ENCODE data around the gene CCL27.
"Not testable (repeated sequence)": the region's sequence is repeated elsewhere in the genome, so short reads cannot be mapped to it uniquely, and the experiment has no call there.

Gene CCL27

GRCh38 chr9:34646211-34647083 lies 16.0 kb downstream of the CCL27 start, which contains the start of gene GALT:
Gene GALT, plus strand, starts transcription at chr9:34646675. Its CDS starts 30 bp downstream, at chr9:34646705.
- Histone ChIP-seq H3K79me1 (ENCODE audit: low read length) (peaks cover 14% of the 10 kb centered on the region), H3K18ac (ENCODE audit: low read length) (peak within 1 kb of the TSS; percentile 22), H4K5ac (ENCODE audit: low read length) (no peak within 1 kb of the TSS), H3K27me3 (ENCODE audit: insufficient read depth, low read length, poor library complexity) (no peaks in the 10 kb centered on the region), H2BK5ac (ENCODE audit: low read length) (peak within 1 kb of the TSS; percentile 61), H3K36me3 (ENCODE audit: control insufficient read depth, insufficient read depth, low read length) (no peaks in the 10 kb centered on the region), H3K27ac (ENCODE audit: low read depth, low read length) (peak within 1 kb of the TSS; percentile 40), H2BK15ac (replicated peaks; ENCODE audit: low read depth) (no peak within 1 kb of the TSS), H2BK120ac (ENCODE audit: low read depth, low read length) (no peak within 1 kb of the TSS), H3K9ac (ENCODE audit: low read length) (peak within 1 kb of the TSS; percentile 92), H3K23ac (ENCODE audit: low read length) (peak within 1 kb of the TSS; percentile 72), H3K4me1 (ENCODE audit: control insufficient read depth, low read depth, low read length) (peaks cover 10% of the 10 kb centered on the region), H3K4me2 (ENCODE audit: low read length) (peak within 1 kb of the TSS; percentile 77), H3K4ac (ENCODE audit: low read depth, low read length) (no peak within 1 kb of the TSS), H4K8ac (ENCODE audit: low read depth, low read length) (no peak within 1 kb of the TSS), H2AK5ac (ENCODE audit: low read length) (no peak within 1 kb of the TSS), H3K79me2 (ENCODE audit: control insufficient read depth, insufficient read depth, low read length) (peaks cover 5% of the 10 kb centered on the region), H3K4me3 (ENCODE audit: low read length) (peak within 1 kb of the TSS; percentile 72), H3K56ac (ENCODE audit: low read length) (peak within 1 kb of the TSS; percentile 95)
- WGBS (ENCODE audit: extremely low coverage, insufficient coverage, low lambda C conversion rate), result no CpG with 5 or more reads among the region's 43 CpGs
- DNase-seq, result peak; percentile 94

DNA sequence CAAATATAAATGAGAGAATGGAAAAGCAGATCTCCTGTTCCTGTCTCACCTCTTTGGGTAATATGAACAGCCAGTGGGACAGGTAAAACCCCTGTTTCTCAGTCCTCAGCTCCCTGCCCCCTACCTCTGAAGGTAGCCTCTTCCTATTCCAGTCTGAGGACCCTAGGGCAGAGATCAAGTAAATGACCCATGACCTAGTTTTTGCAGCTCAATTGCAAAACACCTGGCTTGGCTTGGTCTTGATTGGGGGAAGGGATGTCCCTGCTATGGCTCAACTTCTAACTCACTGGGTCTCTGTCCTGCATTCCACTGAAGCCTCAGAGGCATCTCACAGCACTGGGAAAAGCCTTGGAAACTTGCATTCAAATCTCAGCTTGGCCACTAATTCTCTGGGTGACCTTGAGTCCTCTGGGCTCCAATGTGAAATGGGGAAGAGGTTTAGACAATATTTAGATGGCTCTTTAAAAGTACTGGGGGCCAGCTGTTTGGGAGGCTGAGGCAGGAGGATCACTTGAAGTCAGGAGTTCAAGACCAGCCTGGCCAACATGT lies 17.6 kb downstream of the CCL27 start:
- Histone ChIP-seq H3K4me1 (ENCODE audit: control insufficient read depth, low read depth, low read length) (peaks cover 10% of the 10 kb centered on the region), H2AK5ac (ENCODE audit: low read length) (no peak overlapping the region), H2BK15ac (replicated peaks; ENCODE audit: low read depth) (no peak overlapping the region), H3K9ac (ENCODE audit: low read length) (no peak overlapping the region), H3K27me3 (ENCODE audit: insufficient read depth, low read length, poor library complexity) (no peaks in the 10 kb centered on the region), H3K4ac (ENCODE audit: low read depth, low read length) (no peak overlapping the region), H2BK120ac (ENCODE audit: low read depth, low read length) (no peak overlapping the region), H3K23ac (ENCODE audit: low read length) (no peak overlapping the region), H4K5ac (ENCODE audit: low read length) (no peak overlapping the region), H3K79me1 (ENCODE audit: low read length) (peaks cover 14% of the 10 kb centered on the region), H3K4me3 (ENCODE audit: low read length) (no peak overlapping the region), H2BK5ac (ENCODE audit: low read length) (no peak overlapping the region), H4K8ac (ENCODE audit: low read depth, low read length) (no peak overlapping the region), H3K36me3 (ENCODE audit: control insufficient read depth, insufficient read depth, low read length) (no peaks in the 10 kb centered on the region), H3K56ac (ENCODE audit: low read length) (no peak overlapping the region), H3K4me2 (ENCODE audit: low read length) (no peak overlapping the region), H3K18ac (ENCODE audit: low read length) (no peak overlapping the region), H3K79me2 (ENCODE audit: control insufficient read depth, insufficient read depth, low read length) (peaks cover 5% of the 10 kb centered on the region), H3K27ac (ENCODE audit: low read depth, low read length) (no peak overlapping the region)
- DNase-seq, result peak; percentile 50

GRCh38 chr9:34642679-34643078 lies 19.8 kb downstream of the CCL27 start:
- WGBS (ENCODE audit: extremely low coverage, insufficient coverage, low lambda C conversion rate), result no CpG with 5 or more reads among the region's 1 CpG
- Histone ChIP-seq H4K5ac (ENCODE audit: low read length) (no peak overlapping the region), H3K36me3 (ENCODE audit: control insufficient read depth, insufficient read depth, low read length) (no peaks in the 10 kb centered on the region), H3K9ac (ENCODE audit: low read length) (no peak overlapping the region), H3K4me2 (ENCODE audit: low read length) (no peak overlapping the region), H3K23ac (ENCODE audit: low read length) (no peak overlapping the region), H2BK5ac (ENCODE audit: low read length) (no peak overlapping the region), H3K4ac (ENCODE audit: low read depth, low read length) (no peak overlapping the region), H3K4me1 (ENCODE audit: control insufficient read depth, low read depth, low read length) (peaks cover 10% of the 10 kb centered on the region), H3K18ac (ENCODE audit: low read length) (no peak overlapping the region), H3K27ac (ENCODE audit: low read depth, low read length) (no peak overlapping the region), H3K79me1 (ENCODE audit: low read length) (peaks cover 7% of the 10 kb centered on the region), H3K4me3 (ENCODE audit: low read length) (no peak overlapping the region), H3K27me3 (ENCODE audit: insufficient read depth, low read length, poor library complexity) (no peaks in the 10 kb centered on the region), H2AK5ac (ENCODE audit: low read length) (no peak overlapping the region), H4K8ac (ENCODE audit: low read depth, low read length) (no peak overlapping the region), H3K79me2 (ENCODE audit: control insufficient read depth, insufficient read depth, low read length) (no peaks in the 10 kb centered on the region), H3K56ac (ENCODE audit: low read length) (no peak overlapping the region), H2BK120ac (ENCODE audit: low read depth, low read length) (no peak overlapping the region), H2BK15ac (replicated peaks; ENCODE audit: low read depth) (no peak overlapping the region)
- DNase-seq, result no peak

DNA sequence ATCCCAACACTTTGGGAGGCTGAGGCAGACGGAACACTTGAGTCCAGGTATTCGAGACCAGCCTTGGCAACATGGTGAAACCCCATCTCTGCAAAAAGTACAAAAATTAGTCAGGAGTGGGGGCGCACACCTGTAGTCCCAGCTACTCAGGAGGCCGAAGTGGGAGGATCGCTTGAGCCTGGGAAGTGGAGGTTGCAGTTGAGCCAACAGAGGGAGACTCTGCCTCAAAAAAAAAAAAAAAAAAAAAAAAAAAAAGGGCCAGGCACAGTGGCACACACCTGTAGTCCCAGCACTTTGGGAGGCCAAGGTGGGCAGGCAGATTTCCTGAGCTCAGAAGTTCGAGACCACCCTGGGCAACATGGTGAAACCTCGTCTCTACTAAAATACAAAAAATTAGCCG lies 23.1 kb downstream of the CCL27 start:
- not testable (repeated sequence) for H3K4me2 ChIP-seq (ENCODE audit: low read length); H3K9ac ChIP-seq (ENCODE audit: low read length); H2BK5ac ChIP-seq (ENCODE audit: low read length); H3K36me3 ChIP-seq (ENCODE audit: control insufficient read depth, insufficient read depth, low read length); H3K79me1 ChIP-seq (ENCODE audit: low read length); H2BK120ac ChIP-seq (ENCODE audit: low read depth, low read length); H3K27me3 ChIP-seq (ENCODE audit: insufficient read depth, low read length, poor library complexity); DNase-seq; H3K4me1 ChIP-seq (ENCODE audit: control insufficient read depth, low read depth, low read length); H3K4ac ChIP-seq (ENCODE audit: low read depth, low read length); H4K8ac ChIP-seq (ENCODE audit: low read depth, low read length); H3K79me2 ChIP-seq (ENCODE audit: control insufficient read depth, insufficient read depth, low read length); H3K4me3 ChIP-seq (ENCODE audit: low read length); H3K23ac ChIP-seq (ENCODE audit: low read length); H3K18ac ChIP-seq (ENCODE audit: low read length); H4K5ac ChIP-seq (ENCODE audit: low read length); H3K56ac ChIP-seq (ENCODE audit: low read length); H2BK15ac ChIP-seq (replicated peaks; ENCODE audit: low read depth); H2AK5ac ChIP-seq (ENCODE audit: low read length); H3K27ac ChIP-seq (ENCODE audit: low read depth, low read length)
- no CpG with 5 or more reads among the region's 8 CpGs for WGBS (ENCODE audit: extremely low coverage, insufficient coverage, low lambda C conversion rate)

GRCh38 chr9:34638138-34638445 lies 24.4 kb downstream of the CCL27 start:
- Histone ChIP-seq H3K18ac (ENCODE audit: low read length) (peak overlapping the region; percentile 16), H3K27ac (ENCODE audit: low read depth, low read length) (no peak overlapping the region), H2AK5ac (ENCODE audit: low read length) (no peak overlapping the region), H2BK15ac (replicated peaks; ENCODE audit: low read depth) (no peak overlapping the region), H3K79me1 (ENCODE audit: low read length) (peaks cover 4% of the 10 kb centered on the region), H3K9ac (ENCODE audit: low read length) (peak overlapping the region; percentile 59), H3K23ac (ENCODE audit: low read length) (no peak overlapping the region), H3K36me3 (ENCODE audit: control insufficient read depth, insufficient read depth, low read length) (peaks cover 4% of the 10 kb centered on the region), H3K4me2 (ENCODE audit: low read length) (peak overlapping the region; percentile 32), H4K5ac (ENCODE audit: low read length) (no peak overlapping the region), H3K56ac (ENCODE audit: low read length) (peak overlapping the region; percentile 79), H3K4ac (ENCODE audit: low read depth, low read length) (no peak overlapping the region), H3K27me3 (ENCODE audit: insufficient read depth, low read length, poor library complexity) (no peaks in the 10 kb centered on the region), H3K79me2 (ENCODE audit: control insufficient read depth, insufficient read depth, low read length) (peaks cover 2% of the 10 kb centered on the region), H2BK120ac (ENCODE audit: low read depth, low read length) (no peak overlapping the region), H3K4me1 (ENCODE audit: control insufficient read depth, low read depth, low read length) (peaks cover 4% of the 10 kb centered on the region), H4K8ac (ENCODE audit: low read depth, low read length) (no peak overlapping the region), H2BK5ac (ENCODE audit: low read length) (no peak overlapping the region), H3K4me3 (ENCODE audit: low read length) (no peak overlapping the region)
- no CpG with 5 or more reads among the region's 7 CpGs for WGBS (ENCODE audit: extremely low coverage, insufficient coverage, low lambda C conversion rate)
- DNase-seq, result no peak

Measured in mesendoderm (in vitro differentiated cells).